GM15510 (cell line): ENCODE measurements around the gene G0S2.

Experiments
- POLR2A ChIP-seq: IDR thresholded peaks from 3 replicates; pipeline ENCODE4 v1.6.1; 2011; ENCODE audit warnings: borderline replicate concordance; ENCODE audit not compliant: insufficient read length; ENCODE audit errors: extremely low read depth

Gene G0S2, protein sequence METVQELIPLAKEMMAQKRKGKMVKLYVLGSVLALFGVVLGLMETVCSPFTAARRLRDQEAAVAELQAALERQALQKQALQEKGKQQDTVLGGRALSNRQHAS

DNA sequence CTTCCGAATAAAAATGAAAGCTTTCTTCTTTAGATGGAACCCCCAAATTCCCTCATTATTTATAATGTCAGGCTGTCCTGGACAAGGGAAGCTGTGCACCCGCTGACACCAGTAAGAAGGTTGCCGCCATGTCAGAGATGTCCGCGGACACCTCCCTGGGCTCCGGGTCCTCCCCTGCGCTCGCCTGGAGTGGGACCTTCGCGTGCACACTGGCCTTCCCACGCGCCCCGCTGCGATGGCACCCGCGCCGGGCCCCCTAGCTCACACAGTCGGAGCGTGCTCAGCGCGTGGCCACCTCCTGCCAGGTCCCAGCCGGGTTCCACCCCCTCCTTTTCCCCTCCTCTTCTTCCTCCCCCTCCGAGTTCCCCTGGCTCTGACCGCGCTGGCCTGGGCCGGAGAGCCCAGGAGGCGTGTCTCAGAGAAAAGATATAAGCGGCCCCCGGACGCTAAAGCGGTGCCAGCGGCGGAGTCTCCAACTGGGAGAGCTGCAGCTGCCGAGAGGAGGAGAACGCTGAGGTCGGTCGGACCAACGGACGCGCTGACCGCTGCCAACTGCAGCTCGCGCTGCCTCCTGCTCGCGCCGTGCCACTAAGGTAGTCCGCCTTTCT lies at the start of gene G0S2:
TSS of gene G0S2 (plus strand) at position 456 of the 608 bp plus-strand sequence. CDS start 273 bp downstream, outside the sequence.
- TF ChIP-seq POLR2A: no peak

DNA sequence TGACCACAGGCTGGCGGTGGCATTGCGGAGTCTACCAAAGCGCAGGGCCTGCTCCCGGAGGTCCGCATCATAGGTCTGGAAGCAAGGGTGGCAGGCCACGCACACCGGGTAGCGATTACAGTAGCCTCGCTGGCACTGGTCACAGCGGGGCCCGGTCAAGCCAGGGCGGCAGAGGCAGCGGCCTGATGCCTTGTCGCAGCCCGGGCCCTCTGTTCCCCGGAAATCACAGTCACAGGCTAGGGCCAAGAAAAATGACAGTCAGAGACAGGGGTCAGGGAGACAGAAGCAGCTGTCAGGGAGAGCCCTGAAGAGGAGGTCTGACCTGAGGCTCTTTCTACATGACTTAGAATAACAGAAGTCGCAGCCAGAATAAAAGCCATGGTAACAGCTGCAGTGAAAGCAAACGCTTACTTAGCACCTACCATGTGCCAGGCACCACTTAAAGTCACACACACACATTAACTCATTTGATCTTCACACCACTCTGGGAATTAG lies 49.4 kb upstream of the G0S2 start:
- TF ChIP-seq POLR2A: no peak

DNA sequence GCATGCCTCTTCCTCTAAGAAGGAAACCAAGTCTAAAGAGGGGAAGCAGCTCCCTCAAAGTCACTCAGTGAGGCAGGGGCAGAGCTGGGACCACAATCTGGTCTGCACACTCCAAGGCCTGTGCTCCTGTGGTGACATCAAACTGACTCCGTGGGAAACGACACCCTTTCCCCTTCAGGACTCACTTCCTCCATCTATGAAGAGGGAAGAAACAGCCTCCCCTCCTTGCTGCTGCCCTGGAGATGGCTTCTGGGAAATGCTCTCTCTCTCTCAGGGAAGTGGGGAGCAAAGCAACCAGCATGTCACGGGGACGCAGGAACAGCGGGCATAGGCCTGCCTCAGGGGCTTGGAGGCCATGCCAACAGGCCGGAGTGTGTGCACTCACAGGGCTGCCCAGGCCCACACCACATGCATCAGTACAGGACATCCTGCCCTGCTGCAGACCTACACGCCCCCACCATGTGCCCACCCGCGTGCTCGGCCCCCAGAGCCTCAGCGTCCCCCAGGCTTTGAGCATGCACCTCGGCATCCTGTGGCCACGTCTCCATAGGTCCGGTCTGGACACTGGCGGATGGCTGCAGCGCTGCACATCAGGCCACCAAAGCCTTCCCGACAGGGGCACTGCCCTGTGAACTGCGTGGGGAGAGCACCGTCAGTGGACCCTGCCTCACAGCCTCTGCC lies 48.7 kb upstream of the G0S2 start:
- no peak for TF ChIP-seq POLR2A

DNA sequence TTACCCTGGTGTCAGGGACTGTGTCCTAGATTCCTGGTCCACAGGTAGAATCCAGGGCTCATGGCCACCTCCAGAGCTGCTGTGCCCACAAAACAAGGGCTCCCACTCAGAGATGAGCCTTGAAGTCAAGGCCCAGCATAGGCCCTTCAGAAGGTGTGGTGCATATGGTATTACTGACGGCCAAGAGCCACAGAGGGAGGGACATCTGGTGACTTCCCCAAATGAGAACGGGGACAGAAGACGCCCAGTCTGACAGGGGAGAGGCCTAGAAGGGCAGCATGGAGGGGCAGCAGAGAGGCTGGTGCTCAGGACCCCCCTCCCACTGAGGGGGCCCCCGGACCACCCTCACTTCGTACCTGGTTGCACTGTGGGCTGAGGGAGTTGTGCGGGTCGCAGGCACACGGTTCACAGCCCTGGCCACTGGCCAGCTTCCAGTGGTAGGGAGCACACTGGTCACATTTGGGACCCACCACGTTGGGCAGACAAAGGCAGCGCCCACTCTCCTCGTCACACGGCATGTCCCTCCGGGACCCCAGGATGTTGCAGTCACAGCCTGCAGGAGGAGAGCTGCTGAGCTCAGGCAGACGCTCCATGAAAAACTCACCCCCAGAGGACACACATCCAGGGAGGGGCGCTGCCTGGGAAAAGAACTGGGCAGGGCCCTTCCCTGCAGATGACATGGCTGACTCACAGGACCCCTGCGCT lies 48.0 kb upstream of the G0S2 start:
- no peak for TF ChIP-seq POLR2A

DNA sequence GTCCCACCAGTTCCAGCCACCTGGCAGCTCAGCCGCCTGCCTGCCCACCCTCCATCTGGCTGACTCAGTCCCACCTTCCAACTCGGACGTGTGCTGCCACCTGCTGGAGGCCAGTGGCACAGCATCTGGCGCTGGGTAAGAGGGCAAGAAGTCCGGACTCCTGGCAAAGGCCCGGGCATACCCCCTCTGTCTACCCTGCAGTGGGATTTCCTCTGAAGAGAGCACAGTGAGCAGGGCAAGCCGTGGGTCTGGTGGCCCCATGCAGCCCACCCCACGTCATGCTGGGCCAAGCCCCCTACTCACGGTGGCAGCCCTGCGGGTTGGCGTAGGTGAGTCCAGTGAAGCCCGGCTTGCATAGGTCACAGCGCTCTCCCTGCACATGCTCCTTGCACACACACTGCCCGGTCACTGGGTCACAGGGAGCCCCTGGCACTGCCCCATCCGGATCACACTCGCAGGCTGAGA lies 47.4 kb upstream of the G0S2 start:
- no peak for TF ChIP-seq POLR2A

DNA sequence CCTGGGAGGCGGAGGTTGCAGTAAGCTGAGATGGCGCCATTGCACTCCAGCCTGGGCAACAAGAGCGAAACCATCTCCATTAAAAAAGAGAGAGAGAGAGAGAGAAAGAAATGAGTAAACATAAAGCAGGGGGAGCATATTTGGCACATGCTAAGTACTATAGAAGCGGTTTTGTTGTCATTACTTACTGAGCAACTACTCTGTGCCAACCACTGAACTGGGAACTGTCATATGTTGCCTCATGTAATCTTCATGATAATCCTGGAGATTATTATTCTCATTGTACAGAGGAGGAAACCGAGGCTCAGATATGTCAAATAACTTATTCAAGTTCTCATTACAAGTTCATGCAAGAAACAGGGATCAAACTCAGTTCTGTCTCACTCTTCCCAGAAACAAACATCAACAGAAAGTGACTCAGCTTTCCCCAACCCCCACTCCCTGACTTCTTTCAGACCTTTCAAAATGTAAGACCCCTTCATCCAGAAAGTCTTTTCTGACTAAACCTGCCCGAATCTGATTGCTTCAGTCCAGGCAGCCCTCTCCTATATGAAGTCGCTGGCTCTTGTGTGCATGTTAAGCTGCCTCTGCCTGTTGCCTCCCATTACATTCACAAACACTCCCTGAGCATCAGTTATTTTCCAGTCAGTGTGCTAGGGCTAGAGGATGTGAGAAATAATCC lies 46.5 kb upstream of the G0S2 start:
- no peak for TF ChIP-seq POLR2A

DNA sequence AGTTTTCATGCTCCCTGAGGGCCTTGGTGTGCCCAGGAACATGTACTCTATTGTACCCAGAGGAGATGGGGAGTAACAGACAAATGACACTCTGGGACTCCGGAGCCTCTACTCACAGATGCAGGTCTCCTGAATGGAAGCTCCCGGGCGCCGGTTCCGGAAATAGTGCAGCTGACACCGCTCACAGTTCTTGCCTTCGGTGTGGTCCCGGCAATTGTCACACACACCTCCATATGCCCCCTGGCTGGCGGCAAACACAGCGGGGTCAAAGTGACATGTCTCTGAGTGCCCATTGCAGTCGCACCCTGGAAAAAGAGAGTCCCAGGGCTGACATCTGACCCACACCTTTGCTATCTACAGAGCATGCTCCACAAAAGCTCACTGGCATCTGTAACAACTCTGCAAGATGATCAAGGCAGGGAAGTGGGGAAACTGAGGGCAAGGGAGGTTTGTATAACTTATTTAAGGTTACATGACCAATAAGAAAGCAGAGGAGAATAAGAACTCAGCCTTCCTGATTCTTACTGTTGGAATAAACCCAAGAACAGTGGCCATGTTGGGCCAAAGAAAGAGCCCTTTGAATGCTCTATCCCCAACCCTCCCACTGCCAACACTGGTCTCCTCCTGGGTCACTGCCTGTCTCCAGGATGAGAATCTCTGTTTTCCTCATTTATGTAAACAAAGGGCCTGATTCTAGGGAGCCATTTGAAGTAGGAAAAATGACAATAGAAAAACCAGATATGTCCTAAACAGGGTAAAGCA lies 45.4 kb upstream of the G0S2 start:
- TF ChIP-seq POLR2A: no peak

DNA sequence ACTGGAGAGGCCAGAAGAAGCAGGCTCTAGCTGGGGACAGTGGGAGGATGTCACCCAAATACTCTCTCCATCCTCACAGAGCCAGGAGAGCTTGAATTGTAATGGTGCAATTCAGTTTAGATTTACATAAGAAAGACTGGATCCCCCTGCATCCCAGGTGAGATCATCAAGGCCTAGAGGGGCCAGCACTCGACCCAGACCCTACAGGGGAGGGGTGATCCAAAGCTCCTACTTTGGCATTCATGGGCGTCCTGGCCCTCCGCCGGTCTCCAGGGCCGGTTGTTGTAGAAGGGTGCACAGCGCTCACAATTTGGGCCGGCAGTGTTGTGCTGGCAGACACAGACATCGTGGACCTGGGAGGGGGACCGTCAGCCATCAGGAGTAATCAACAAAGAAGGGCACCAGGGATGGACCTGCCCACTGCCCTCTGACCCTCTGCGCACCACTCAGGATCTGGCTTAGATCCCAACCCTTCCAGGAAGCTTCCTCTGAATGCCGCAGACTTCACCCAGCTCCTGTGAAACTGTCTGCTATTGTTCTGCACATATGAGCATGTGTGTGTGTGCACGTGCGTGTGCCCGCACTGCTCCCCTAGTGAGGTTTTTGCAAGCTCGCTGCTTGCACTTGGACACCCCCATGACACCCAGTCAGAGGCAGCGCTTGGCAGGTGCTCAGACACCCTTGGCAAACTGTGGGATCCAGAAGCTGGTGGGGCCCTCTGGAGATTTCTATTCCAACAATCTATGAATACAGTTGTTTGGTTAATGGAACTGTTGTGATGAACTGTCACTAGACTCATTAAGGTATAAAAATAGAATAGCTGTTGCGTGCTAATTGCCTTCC lies 44.6 kb upstream of the G0S2 start:
- TF ChIP-seq POLR2A: no peak

DNA sequence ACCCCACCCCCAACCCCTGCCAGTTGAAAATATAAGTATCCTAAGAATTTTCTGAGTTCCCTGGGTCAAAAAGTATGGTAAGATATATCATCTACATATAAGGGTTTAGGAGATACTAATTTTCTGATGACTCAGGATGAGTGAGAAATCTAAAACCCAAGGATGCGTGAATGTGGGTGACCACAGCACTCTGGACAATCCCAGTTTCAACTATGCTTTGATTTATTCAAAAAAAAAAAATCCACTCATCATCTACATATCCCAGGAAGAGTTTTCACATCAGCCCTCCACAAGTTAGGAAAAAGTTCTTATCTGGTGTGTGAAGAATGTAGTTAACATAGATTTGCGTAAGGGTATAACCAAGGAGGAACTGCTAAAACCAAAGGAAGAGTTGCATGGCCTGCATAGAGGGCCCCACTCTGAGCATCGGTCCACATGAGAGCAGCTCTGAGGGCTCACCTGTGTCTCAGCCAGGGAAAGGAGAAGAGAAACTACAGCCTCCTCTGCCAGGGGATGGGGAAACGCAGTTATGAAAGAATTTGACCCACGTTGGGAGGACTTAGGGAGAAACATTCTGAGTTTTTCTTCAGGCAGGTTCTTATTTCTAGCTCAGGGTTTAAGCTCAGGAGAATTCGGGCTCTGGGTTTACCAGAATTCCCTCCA lies 41.7 kb upstream of the G0S2 start:
- no peak for TF ChIP-seq POLR2A

DNA sequence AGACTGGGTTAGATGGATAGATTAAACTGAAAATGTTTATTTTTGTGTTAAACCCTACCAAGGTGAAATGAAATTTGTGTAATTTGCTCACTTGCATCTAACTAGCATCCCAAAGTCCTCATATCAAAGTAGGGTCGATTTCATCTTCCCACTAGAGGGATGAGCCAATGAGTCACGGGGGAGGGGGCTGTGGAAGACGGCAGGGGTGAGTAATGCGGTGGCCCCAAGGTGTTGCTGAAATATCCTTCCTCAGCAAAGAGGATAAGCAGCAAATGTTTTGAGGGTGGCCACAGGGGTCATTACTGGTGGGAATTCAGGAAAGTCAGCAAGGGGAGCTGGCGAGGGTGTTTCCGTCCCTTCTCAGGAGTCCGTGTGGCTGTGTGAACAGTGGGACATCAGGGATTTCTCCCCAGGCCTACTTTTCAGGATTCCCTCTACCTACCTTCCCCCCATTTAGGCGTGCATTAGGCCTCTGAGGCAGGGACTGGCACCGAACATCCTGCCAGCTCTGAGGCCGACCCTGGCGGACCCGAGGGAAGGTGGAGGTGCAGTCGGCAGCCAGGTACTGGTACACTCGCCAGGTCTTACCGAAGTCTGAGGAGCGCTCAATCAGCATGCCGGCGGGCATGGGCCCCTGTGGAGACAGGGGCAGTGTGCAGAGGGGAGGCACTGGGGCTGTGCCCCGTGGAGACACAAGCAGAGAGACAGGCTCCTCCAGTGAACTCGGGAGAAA lies 41.0 kb upstream of the G0S2 start:
- no peak for TF ChIP-seq POLR2A

DNA sequence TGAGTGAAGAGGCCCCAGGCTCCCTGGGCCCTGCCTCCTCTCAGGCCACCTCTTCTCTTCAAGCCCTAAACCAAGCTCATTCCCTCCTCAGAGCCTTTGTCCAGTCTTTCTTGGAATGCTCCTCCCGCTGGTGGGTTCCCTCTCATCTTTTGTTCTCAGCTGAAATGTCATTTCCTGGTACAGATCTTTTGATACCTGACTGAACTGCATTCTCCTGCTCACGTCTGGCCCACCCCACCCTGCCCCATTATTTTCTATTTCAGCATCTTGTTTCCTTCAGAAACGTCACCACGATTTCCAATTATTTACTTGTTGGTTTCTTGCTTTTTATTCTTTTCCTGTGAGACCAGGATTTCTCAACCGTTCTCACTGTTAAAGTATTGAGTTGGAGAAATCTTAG lies 39.4 kb upstream of the G0S2 start:
- TF ChIP-seq POLR2A: no peak

DNA sequence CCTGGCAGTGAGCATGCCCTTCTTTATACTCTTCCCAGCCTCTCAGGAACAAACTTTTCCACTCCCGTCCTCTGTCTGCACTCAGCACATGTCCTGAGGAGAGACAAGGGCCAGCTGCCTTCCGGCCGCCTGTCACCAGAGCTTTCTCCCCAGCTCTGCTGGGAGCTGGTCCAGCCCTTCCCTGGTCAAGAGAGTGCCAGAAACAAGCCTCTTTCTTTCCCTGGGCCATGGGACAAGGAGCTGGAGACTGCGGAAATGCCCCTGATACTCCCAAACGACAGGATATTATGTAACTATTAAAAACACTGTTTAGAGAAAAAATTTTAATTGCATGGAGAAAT lies 33.4 kb upstream of the G0S2 start:
- no peak for TF ChIP-seq POLR2A
